A673 (cell line): ENCODE data around the gene CDH23. TPM values are rescaled to one million over a fixed set of nuclear protein-coding genes. Genes with fewer than 3 reads are reported as not detected.

Experiments
- BruUV-seq: library from RNA; stranded (reverse); fragments of 400-500 nt; replicated peaks from 2 replicates; lab custom pipeline; 2021; lab: Mats Ljungman, UMichigan
- CTCF ChIA-PET: fragments of 300-600 bp; sonication (Branson Sonifier 250); formaldehyde crosslinking; loops from one replicate; lab custom pipeline; 2022; ENCODE audit warnings: antibody characterized with exemption; lab: Charles Lee
- POLR2A ChIA-PET: fragments of 300-600 bp; sonication (Branson Sonifier 250); formaldehyde crosslinking; loops from one replicate; lab custom pipeline; 2022; ENCODE audit warnings: antibody characterized with exemption; ENCODE audit not compliant: low non-redundant PET; lab: Charles Lee
- DNase-seq: peaks from one replicate; pipeline ENCODE4 v3.0.0-alpha.2; 2015; ENCODE audit warnings: low spot score
- H3K27ac ChIP-seq: fragments of 200-600 bp; sonication (generic); 2 replicates; pipeline ENCODE4 v1.5.1; 2016; ENCODE audit warnings: mixed run types, low read depth, mild to moderate bottlenecking, mixed read lengths, antibody characterized with exemption, low read length; ENCODE audit not compliant: poor library complexity, severe bottlenecking
- H3K27me3 ChIP-seq: fragments of 200-600 bp; sonication (generic); replicated peaks from 2 replicates; pipeline ENCODE4 v1.6.1; 2017; ENCODE audit warnings: mixed run types, low read depth, mild to moderate bottlenecking, mixed read lengths, antibody characterized with exemption, low read length; ENCODE audit not compliant: insufficient read depth, poor library complexity
- H3K36me3 ChIP-seq: fragments of 200-600 bp; sonication (generic); 2 replicates; pipeline ENCODE4 v1.6.1; 2016; ENCODE audit warnings: mixed run types, mild to moderate bottlenecking, mixed read lengths, antibody characterized with exemption, low read length; ENCODE audit not compliant: insufficient read depth, poor library complexity, severe bottlenecking
- H3K4me1 ChIP-seq: fragments of 200-600 bp; sonication (generic); 2 replicates; pipeline ENCODE4 v1.6.1; 2017; ENCODE audit warnings: mixed run types, mild to moderate bottlenecking, mixed read lengths, antibody characterized with exemption, low read length; ENCODE audit not compliant: insufficient read depth, poor library complexity, severe bottlenecking
- H3K4me3 ChIP-seq: fragments of 200-600 bp; sonication (generic); 2 replicates; pipeline ENCODE4 v1.5.1; 2016; ENCODE audit warnings: low read depth, mixed run types, mild to moderate bottlenecking, mixed read lengths, low read length; ENCODE audit not compliant: poor library complexity, severe bottlenecking
- H3K9me3 ChIP-seq: fragments of 200-600 bp; sonication (generic); 2 replicates; pipeline ENCODE4 v1.6.1; 2016; ENCODE audit warnings: mixed run types, low read depth, mild to moderate bottlenecking, mixed read lengths, antibody characterized with exemption, low read length; ENCODE audit not compliant: poor library complexity, severe bottlenecking
- CTCF ChIP-seq: fragments of 300-800, 200-600 bp; sonication (generic); conservative IDR thresholded peaks from 2 replicates; pipeline ENCODE4 v1.5.1; 2017; ENCODE audit warnings: low read depth, mild to moderate bottlenecking, antibody characterized with exemption, low read length, moderate library complexity, mixed read lengths
- EZH2 ChIP-seq: fragments of 200-600 bp; sonication (generic); IDR thresholded peaks from 2 replicates; pipeline ENCODE4 v1.6.1; 2017; ENCODE audit warnings: borderline replicate concordance, low read depth, mild to moderate bottlenecking, mixed read lengths, antibody characterized with exemption, low read length; ENCODE audit not compliant: poor library complexity, severe bottlenecking
- intact Hi-C: fragments of 100-400 bp; cut with micrococcal nuclease; formaldehyde crosslinking; loops from one replicate; pipeline ENCODE4 v1.10.0; 2022; ENCODE audit not compliant: unreplicated experiment
- total RNA-seq: library from RNA; stranded (reverse); gene quantifications from 2 replicates; pipeline ENCODE4 v1.2.3, GENCODE V29; 2021

Gene CDH23
- total RNA-seq, 1 experiment from 2014 or later = 49.7 TPM

- H3K9me3 ChIP-seq = no peaks in the 10 kb centered on the region
- H3K4me1 ChIP-seq = no peaks in the 10 kb centered on the region
- no peak overlapping the region for H3K27ac ChIP-seq
- no peaks in the 10 kb centered on the region for H3K27me3 ChIP-seq
- no peak for TF ChIP-seq EZH2
- no peak for TF ChIP-seq CTCF
- intact Hi-C loops = no loop called here
- ChIA-PET CTCF (no interaction called here), POLR2A (no interaction called here)
- no peak for DNase-seq
- no TSS peak for BruUV-seq
- H3K4me3 ChIP-seq = no peak overlapping the region
- peaks cover 8% of the 10 kb centered on the region for H3K36me3 ChIP-seq
These were observed 224.8 kb downstream of the CDH23 start for GRCh38 chr10:71621231-71622153.

GRCh38 chr10:71622154-71622526, 225.4 kb downstream of the CDH23 start:
- CTCF ChIA-PET = no interaction called here
- H3K27ac ChIP-seq = no peak overlapping the region
- peaks cover under 1% of the 10 kb centered on the region for H3K4me1 ChIP-seq
- no peak overlapping the region for H3K4me3 ChIP-seq
- no TSS peak for BruUV-seq
- no peaks in the 10 kb centered on the region for H3K9me3 ChIP-seq
- peaks cover 8% of the 10 kb centered on the region for H3K36me3 ChIP-seq
- POLR2A ChIA-PET = no interaction called here
- intact Hi-C loops = no loop called here
- H3K27me3 ChIP-seq = no peaks in the 10 kb centered on the region
- no peak for DNase-seq
- no peak for TF ChIP-seq EZH2
- no peak for TF ChIP-seq CTCF

- peaks cover 4% of the 10 kb centered on the region for H3K36me3 ChIP-seq
- intact Hi-C loops = no loop called here
- no peak for DNase-seq
- POLR2A ChIA-PET = no interaction called here
- no peak overlapping the region for H3K4me3 ChIP-seq
- H3K4me1 ChIP-seq = peaks cover 5% of the 10 kb centered on the region
- CTCF ChIA-PET = no interaction called here
- H3K27ac ChIP-seq = no peak overlapping the region
- no peak for TF ChIP-seq CTCF
- no peak for TF ChIP-seq EZH2
- no TSS peak for BruUV-seq
- H3K9me3 ChIP-seq = no peaks in the 10 kb centered on the region
- no peaks in the 10 kb centered on the region for H3K27me3 ChIP-seq
These were observed 225.9 kb downstream of the CDH23 start for GRCh38 chr10:71622616-71623015.
